Thyroid gland (tissue), 4 donors: ENCODE data around the gene ANO9.

Experiments used
- CTCF ChIP-seq, 6 experiments: fragments of 200-600 bp in 3 of 6; fragments of 450-650 bp in 3 of 6; sonication (generic) in 3 of 6; IDR thresholded peaks; one replicate each; pipeline ENCODE4 v1.5.1; 2016 to 2019; ENCODE audit warnings: antibody characterized with exemption in 6 of 6, mild to moderate bottlenecking in 2 of 6, inconsistent platforms in 1 of 6, moderate library complexity in 1 of 6
- POLR2A ChIP-seq, 2 donors: fragments of 450-650 bp; IDR thresholded peaks; one replicate each; pipeline ENCODE4 v1.6.1; 2017; ENCODE audit warnings: antibody characterized with exemption in 2 of 2, mild to moderate bottlenecking in 2 of 2, moderate library complexity in 1 of 2

- TF ChIP-seq CTCF (IDR thresholded peaks at IDR 0.05), result no peak
- TF ChIP-seq POLR2A (IDR thresholded peaks at IDR 0.05), result no peak
These were observed 60.8 kb downstream of the ANO9 start for GRCh38 chr11:380996-381395.
